Breast epithelium (tissue), 4 donors: Measurements from ENCODE around the gene INAFM1. TPM values are rescaled to one million over a fixed set of nuclear protein-coding genes. Genes with fewer than 3 reads are reported as not detected.

ENCODE experiments used
- DNase-seq, 2 donors: peaks; one replicate each; pipeline ENCODE4 v3.0.0-alpha.2; 2019; ENCODE audit warnings: low spot score in 2 of 2
- H3K27ac ChIP-seq, 2 donors: fragments of 200-600 bp; sonication (generic) in 1 of 2; one replicate each; pipeline ENCODE4 v1.5.1; 2016 to 2019; ENCODE audit warnings: mild to moderate bottlenecking in 1 of 2
- H3K27me3 ChIP-seq, 2 donors: fragments of 200-600 bp; sonication (generic) in 1 of 2; one replicate each; pipeline versions ENCODE4 v1.5.1 to v1.6.0; 2017 to 2019; ENCODE audit warnings: control low read depth in 1 of 2, mild to moderate bottlenecking in 1 of 2
- H3K36me3 ChIP-seq: fragments of 200-600 bp; one replicate; pipeline ENCODE4 v1.5.1; 2019
- H3K4me1 ChIP-seq, 2 donors: fragments of 200-600 bp; sonication (generic); one replicate each; pipeline ENCODE4 v1.5.1; 2016 to 2019; ENCODE audit warnings: control low read depth in 1 of 2
- H3K4me3 ChIP-seq, 3 donors: fragments of 200-600 bp; sonication (generic); 1 replicate in 2 of 3; 2 replicates in 1 of 3; pipeline ENCODE4 v1.5.1; 2016 to 2019; ENCODE audit warnings: mild to moderate bottlenecking in 3 of 3, moderate library complexity in 2 of 3
- H3K9me3 ChIP-seq, 2 donors: fragments of 200-600 bp; sonication (generic) in 1 of 2; one replicate each; pipeline ENCODE4 v1.5.1; 2016 to 2019; ENCODE audit warnings: control low read depth in 1 of 2
- POLR2A ChIP-seq: fragments of 450-650 bp; IDR thresholded peaks from one replicate; pipeline ENCODE4 v1.6.1; 2016; ENCODE audit warnings: antibody characterized with exemption, mild to moderate bottlenecking, moderate library complexity
- POLR2AphosphoS5 ChIP-seq, 3 donors: sonication (generic); formaldehyde crosslinking; IDR thresholded peaks; one replicate each; pipeline ENCODE4 v1.6.1; 2017; ENCODE audit warnings: antibody characterized with exemption in 3 of 3
- intact Hi-C: fragments of 100-400 bp; cut with DNase I; formaldehyde crosslinking; loops from one replicate; pipeline ENCODE4 v1.15.1; 2023; ENCODE audit warnings: low total_unique reads
- total RNA-seq, 3 donors: library from RNA; depleted of rRNA; stranded (reverse); fragments of >200 nt; gene quantifications; one replicate each; pipeline ENCODE4 v1.1.0, GENCODE V29; 2016
- TF ChIP-seq, protein P1 (sequence below), 3 donors: fragments of 450-650 bp; IDR thresholded peaks; one replicate each; pipeline ENCODE4 v1.5.1; 2016 to 2017; ENCODE audit warnings: antibody characterized with exemption in 3 of 3, mild to moderate bottlenecking in 3 of 3, moderate library complexity in 3 of 3

INAFM1 gene
- total RNA-seq, 3 donors from 2014 or later, result 5.3 to 10.5 (median 7.2) TPM

DNA sequence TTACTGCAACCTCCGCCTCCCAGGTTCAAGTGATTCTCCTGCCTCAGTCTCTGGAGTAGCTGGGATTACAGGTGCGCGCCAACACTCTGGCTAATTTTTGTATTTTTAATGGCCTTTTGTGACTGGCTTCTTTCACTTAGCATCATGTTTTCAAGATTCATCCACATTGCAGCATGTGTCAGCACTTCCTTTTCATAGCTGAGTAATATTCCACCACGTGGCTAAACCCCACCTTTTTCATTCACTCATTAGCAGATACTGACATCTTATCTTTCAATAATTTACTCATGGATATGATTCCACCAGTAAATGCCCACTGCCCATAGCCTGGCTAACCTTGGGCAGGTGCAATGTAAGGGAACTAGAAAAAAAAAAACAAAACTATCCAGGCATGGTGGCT lies 41.8 kb downstream of the INAFM1 start:
- intact Hi-C loops, result no loop called here
- DNase-seq, result no peak
- Histone ChIP-seq H3K36me3 (no peaks in the 10 kb centered on the region), H3K27me3 (peaks cover 0 to 6% of the 10 kb centered on the region in 2 donors), H3K4me3 (no peak overlapping the region), H3K27ac (no peak overlapping the region), H3K9me3 (no peaks in the 10 kb centered on the region), H3K4me1 (no peaks in the 10 kb centered on the region)
- no peak for TF ChIP-seq POLR2A
- no peak for TF ChIP-seq POLR2AphosphoS5 (IDR thresholded peaks at IDR 0.05)
- TF ChIP-seq, protein P1, sequence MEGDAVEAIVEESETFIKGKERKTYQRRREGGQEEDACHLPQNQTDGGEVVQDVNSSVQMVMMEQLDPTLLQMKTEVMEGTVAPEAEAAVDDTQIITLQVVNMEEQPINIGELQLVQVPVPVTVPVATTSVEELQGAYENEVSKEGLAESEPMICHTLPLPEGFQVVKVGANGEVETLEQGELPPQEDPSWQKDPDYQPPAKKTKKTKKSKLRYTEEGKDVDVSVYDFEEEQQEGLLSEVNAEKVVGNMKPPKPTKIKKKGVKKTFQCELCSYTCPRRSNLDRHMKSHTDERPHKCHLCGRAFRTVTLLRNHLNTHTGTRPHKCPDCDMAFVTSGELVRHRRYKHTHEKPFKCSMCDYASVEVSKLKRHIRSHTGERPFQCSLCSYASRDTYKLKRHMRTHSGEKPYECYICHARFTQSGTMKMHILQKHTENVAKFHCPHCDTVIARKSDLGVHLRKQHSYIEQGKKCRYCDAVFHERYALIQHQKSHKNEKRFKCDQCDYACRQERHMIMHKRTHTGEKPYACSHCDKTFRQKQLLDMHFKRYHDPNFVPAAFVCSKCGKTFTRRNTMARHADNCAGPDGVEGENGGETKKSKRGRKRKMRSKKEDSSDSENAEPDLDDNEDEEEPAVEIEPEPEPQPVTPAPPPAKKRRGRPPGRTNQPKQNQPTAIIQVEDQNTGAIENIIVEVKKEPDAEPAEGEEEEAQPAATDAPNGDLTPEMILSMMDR (IDR thresholded peaks at IDR 0.05), result no peak

DNA sequence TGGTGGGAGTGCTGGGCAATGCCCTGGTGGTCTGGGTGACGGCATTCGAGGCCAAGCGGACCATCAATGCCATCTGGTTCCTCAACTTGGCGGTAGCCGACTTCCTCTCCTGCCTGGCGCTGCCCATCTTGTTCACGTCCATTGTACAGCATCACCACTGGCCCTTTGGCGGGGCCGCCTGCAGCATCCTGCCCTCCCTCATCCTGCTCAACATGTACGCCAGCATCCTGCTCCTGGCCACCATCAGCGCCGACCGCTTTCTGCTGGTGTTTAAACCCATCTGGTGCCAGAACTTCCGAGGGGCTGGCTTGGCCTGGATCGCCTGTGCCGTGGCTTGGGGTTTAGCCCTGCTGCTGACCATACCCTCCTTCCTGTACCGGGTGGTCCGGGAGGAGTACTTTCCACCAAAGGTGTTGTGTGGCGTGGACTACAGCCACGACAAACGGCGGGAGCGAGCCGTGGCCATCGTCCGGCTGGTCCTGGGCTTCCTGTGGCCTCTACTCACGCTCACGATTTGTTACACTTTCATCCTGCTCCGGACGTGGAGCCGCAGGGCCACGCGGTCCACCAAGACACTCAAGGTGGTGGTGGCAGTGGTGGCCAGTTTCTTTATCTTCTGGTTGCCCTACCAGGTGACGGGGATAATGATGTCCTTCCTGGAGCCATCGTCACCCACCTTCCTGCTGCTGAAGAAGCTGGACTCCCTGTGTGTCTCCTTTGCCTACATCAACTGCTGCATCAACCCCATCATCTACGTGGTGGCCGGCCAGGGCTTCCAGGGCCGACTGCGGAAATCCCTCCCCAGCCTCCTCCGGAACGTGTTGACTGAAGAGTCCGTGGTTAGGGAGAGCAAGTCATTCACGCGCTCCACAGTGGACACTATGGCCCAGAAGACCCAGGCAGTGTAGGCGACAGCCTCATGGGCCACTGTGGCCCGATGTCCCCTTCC lies 45.5 kb downstream of the INAFM1 start:
- H3K27me3 ChIP-seq, result peaks cover 0 to 6% of the 10 kb centered on the region in 2 donors
- TF ChIP-seq, protein P1 (IDR thresholded peaks at IDR 0.05), result no peak
- no peak for TF ChIP-seq POLR2A
- no peak for TF ChIP-seq POLR2AphosphoS5 (IDR thresholded peaks at IDR 0.05)
- no peak overlapping the region for H3K4me3 ChIP-seq
- no peaks in the 10 kb centered on the region for H3K36me3 ChIP-seq
- no peaks in the 10 kb centered on the region for H3K9me3 ChIP-seq
- DNase-seq, result no peak
- H3K27ac ChIP-seq, result no peak overlapping the region
- H3K4me1 ChIP-seq, result no peaks in the 10 kb centered on the region
- intact Hi-C loops, result no loop called here

DNA sequence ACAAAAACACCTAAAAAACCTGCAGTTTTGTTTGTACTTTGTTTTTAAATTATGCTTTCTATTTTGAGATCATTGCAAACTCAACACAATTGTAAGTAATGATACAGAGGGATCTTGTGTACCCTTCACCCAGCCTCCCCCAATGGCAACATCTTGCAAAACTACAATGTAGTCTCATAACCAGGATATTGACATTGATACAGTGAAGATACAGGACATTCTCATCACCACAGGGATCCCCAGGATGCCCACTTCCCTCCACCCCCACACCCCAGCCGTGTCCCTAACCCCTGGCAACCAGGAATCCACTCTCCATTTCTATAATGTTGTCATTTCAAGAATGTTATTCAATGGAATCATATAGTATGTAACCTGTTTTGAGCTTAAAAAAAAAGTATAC lies 46.9 kb downstream of the INAFM1 start:
- TF ChIP-seq, protein P1 (IDR thresholded peaks at IDR 0.05), result no peak
- no peak for TF ChIP-seq POLR2AphosphoS5 (IDR thresholded peaks at IDR 0.05)
- no peak for TF ChIP-seq POLR2A
- no peak overlapping the region for H3K4me3 ChIP-seq
- no peaks in the 10 kb centered on the region for H3K9me3 ChIP-seq
- intact Hi-C loops, result no loop called here
- H3K4me1 ChIP-seq, result no peaks in the 10 kb centered on the region
- peaks cover 0 to 6% of the 10 kb centered on the region in 2 donors for H3K27me3 ChIP-seq
- H3K36me3 ChIP-seq, result no peaks in the 10 kb centered on the region
- no peak for DNase-seq
- no peak overlapping the region for H3K27ac ChIP-seq

DNA sequence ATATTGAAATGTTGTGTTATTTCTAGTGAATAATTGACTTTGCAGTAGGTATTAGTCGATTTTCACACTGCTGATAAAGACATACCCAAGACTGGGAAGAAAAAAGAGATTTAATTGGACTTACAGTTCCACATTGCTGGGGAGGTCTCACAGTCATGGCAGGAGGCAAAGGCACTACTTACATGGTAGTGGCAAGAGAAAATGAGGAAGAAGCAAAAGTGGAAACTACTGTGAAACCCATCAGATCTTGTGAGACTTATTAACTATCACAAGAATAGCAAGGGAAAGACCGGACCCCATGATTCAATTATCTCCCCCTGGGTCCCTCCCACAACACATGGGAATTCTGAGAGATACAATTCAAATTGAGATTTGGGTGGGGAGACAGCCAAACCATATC lies 47.4 kb downstream of the INAFM1 start:
- no peak for DNase-seq
- Histone ChIP-seq H3K4me3 (no peak overlapping the region), H3K4me1 (no peaks in the 10 kb centered on the region), H3K27ac (no peak overlapping the region), H3K9me3 (no peaks in the 10 kb centered on the region), H3K36me3 (no peaks in the 10 kb centered on the region), H3K27me3 (peaks cover 0 to 6% of the 10 kb centered on the region in 2 donors)
- intact Hi-C loops, result no loop called here
- no peak for TF ChIP-seq POLR2AphosphoS5 (IDR thresholded peaks at IDR 0.05)
- TF ChIP-seq, protein P1 (IDR thresholded peaks at IDR 0.05), result no peak
- TF ChIP-seq POLR2A, result no peak

DNA sequence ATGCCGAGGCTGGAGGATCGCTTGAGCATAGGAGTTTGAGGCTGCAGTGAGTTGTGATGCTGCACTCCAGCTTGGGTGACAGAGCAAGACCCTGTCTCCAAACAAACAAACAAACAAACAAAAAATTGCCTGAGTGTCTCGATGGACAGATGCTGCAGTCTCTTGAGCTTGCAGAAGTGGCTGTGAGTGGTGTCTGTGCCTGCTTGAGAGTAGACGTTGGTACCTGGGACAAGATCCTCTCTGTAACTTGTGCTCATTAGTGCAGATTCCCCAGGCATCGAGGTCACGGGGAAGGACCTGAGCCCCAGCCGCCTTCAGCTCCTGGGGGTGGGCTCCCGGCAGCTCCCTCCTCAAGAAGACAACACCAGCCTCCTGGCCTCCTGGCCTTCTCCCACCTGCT lies 48.7 kb downstream of the INAFM1 start:
- no peak overlapping the region for H3K27ac ChIP-seq

More for the DNA sequence above, 48.7 kb downstream of the INAFM1 start:
- intact Hi-C loops, result no loop called here
- TF ChIP-seq, protein P1 (IDR thresholded peaks at IDR 0.05), result no peak
- TF ChIP-seq POLR2AphosphoS5 (IDR thresholded peaks at IDR 0.05) (no peak), POLR2A (no peak)
- Histone ChIP-seq H3K4me1 (no peaks in the 10 kb centered on the region), H3K9me3 (no peaks in the 10 kb centered on the region), H3K27me3 (peaks cover 0 to 6% of the 10 kb centered on the region in 2 donors), H3K36me3 (no peaks in the 10 kb centered on the region), H3K4me3 (peak overlapping the region in 1 of 3 donors; percentile 22)
- no peak for DNase-seq
